GM23248 (cell line): Measurements from ENCODE around the gene NECAB3.

Experiments used
- EZH2 ChIP-seq: fragments of 200-600 bp; sonication (generic); IDR thresholded peaks from 2 replicates; pipeline ENCODE4 v1.6.1; 2018; ENCODE audit warnings: antibody characterized with exemption, mild to moderate bottlenecking; ENCODE audit not compliant: insufficient read depth, poor library complexity, severe bottlenecking
- EZH2phosphoT487 ChIP-seq: fragments of 200-600 bp; sonication (generic); IDR thresholded peaks from 2 replicates; pipeline ENCODE4 v1.6.1; 2018; ENCODE audit warnings: antibody characterized with exemption, moderate library complexity, mild to moderate bottlenecking, low read depth; ENCODE audit not compliant: insufficient read depth

DNA sequence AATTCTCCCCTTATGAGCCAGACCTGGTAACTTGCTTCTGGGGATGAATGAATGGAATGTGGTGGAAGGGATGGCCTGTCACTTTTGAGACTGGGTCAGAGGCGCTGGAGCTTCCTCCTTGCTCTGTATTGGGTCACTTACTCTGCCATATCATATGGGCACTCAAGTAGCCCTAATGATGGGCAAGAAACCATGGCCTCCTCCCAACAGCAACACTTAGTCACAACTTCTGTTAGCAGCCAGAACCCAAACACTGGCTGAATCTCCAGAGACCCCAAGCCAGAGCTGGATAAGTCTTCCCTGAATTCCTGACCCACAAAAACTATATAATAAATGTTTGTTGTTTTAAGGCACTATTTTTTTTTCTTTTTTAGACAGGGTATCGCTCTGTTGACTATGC lies 6.5 kb upstream of the NECAB3 start:
- no peak for TF ChIP-seq EZH2
- TF ChIP-seq EZH2phosphoT487: no peak
